H9 (cell line): ENCODE results near the gene CROCC2. TPM values are rescaled to one million over a fixed set of nuclear protein-coding genes. Genes with fewer than 3 reads are reported as not detected.
A peak's percentile ranks its signal among the peaks of the same experiment; 100 is the strongest.

Source experiments
- DNase-seq: peaks from one replicate; pipeline ENCODE4 v3.0.0-alpha.2; 2017
- H2AFZ ChIP-seq: one replicate; pipeline ENCODE4 v1.6.1; 2013; ENCODE audit warnings: mild to moderate bottlenecking, low read length, control low read depth, moderate library complexity
- H2AK5ac ChIP-seq: 2 replicates; pipeline ENCODE4 v1.6.1; 2013; ENCODE audit warnings: low read length, control low read depth, mixed read lengths; ENCODE audit not compliant: insufficient read length
- H2BK120ac ChIP-seq: one replicate; pipeline ENCODE4 v1.6.1; 2013; ENCODE audit warnings: low read depth, mild to moderate bottlenecking, low read length, control low read depth, inconsistent platforms; ENCODE audit not compliant: poor library complexity, severe bottlenecking
- H2BK12ac ChIP-seq: 2 replicates; pipeline ENCODE4 v1.6.1; 2013; ENCODE audit warnings: low read length, control low read depth, mixed read lengths, low read depth; ENCODE audit not compliant: insufficient read length
- H2BK15ac ChIP-seq: 2 replicates; pipeline ENCODE4 v1.6.1; 2013; ENCODE audit warnings: low read depth, low read length, control low read depth
- H2BK20ac ChIP-seq: one replicate; pipeline ENCODE4 v1.6.1; 2013; ENCODE audit warnings: low read depth, mild to moderate bottlenecking, low read length, control low read depth, inconsistent platforms; ENCODE audit not compliant: poor library complexity, severe bottlenecking
- H2BK5ac ChIP-seq: 2 replicates; pipeline ENCODE4 v1.6.1; 2013; ENCODE audit warnings: low read length, control low read depth, mixed read lengths; ENCODE audit not compliant: insufficient read length
- H3K14ac ChIP-seq: 2 replicates; pipeline ENCODE4 v1.6.1; 2013; ENCODE audit warnings: low read length, control low read depth; ENCODE audit not compliant: insufficient read depth
- H3K18ac ChIP-seq: 2 replicates; pipeline ENCODE4 v1.6.1; 2013; ENCODE audit warnings: low read depth, mild to moderate bottlenecking, mixed read lengths, low read length, control low read depth; ENCODE audit not compliant: insufficient read length
- H3K23ac ChIP-seq: 2 replicates; pipeline ENCODE4 v1.6.1; 2013; ENCODE audit warnings: low read length, control low read depth, mixed read lengths, low read depth; ENCODE audit not compliant: insufficient read length
- H3K23me2 ChIP-seq: 2 replicates; pipeline ENCODE4 v1.6.1; 2013; ENCODE audit warnings: low read depth, mild to moderate bottlenecking, mixed read lengths, low read length, control low read depth; ENCODE audit not compliant: insufficient read length, poor library complexity, severe bottlenecking
- H3K27ac ChIP-seq: 2 replicates; pipeline ENCODE4 v1.5.1; 2013; ENCODE audit warnings: low read length, control low read depth, mixed read lengths, low read depth; ENCODE audit not compliant: insufficient read length
- H3K27me3 ChIP-seq: 2 replicates; pipeline ENCODE4 v1.6.1; 2013; ENCODE audit warnings: low read length, control low read depth, inconsistent platforms; ENCODE audit not compliant: insufficient read depth
- H3K4ac ChIP-seq: 2 replicates; pipeline ENCODE4 v1.6.1; 2013; ENCODE audit warnings: low read depth, mild to moderate bottlenecking, control low read depth, inconsistent platforms, low read length, moderate library complexity
- H3K4me1 ChIP-seq: 2 replicates; pipeline ENCODE4 v1.6.1; 2013; ENCODE audit warnings: low read length, control low read depth, inconsistent platforms; ENCODE audit not compliant: insufficient read depth
- H3K4me2 ChIP-seq: 2 replicates; pipeline ENCODE4 v1.6.1; 2013; ENCODE audit warnings: low read length, control low read depth, mixed read lengths; ENCODE audit not compliant: insufficient read length, insufficient read depth
- H3K56ac ChIP-seq: 2 replicates; pipeline ENCODE4 v1.6.1; 2013; ENCODE audit warnings: low read depth, mild to moderate bottlenecking, mixed read lengths, low read length, control low read depth; ENCODE audit not compliant: insufficient read length
- H3K79me1 ChIP-seq: 2 replicates; pipeline ENCODE4 v1.6.1; 2013; ENCODE audit warnings: low read depth, mild to moderate bottlenecking, moderate library complexity, low read length, control low read depth, inconsistent platforms; ENCODE audit not compliant: insufficient read depth, poor library complexity, severe bottlenecking
- H3K79me2 ChIP-seq: 2 replicates; pipeline ENCODE4 v1.6.1; 2013; ENCODE audit warnings: low read length, control low read depth, inconsistent platforms; ENCODE audit not compliant: insufficient read depth
- H3K9ac ChIP-seq: 2 replicates; pipeline ENCODE4 v1.6.1; 2013; ENCODE audit warnings: low read length, control low read depth, mixed read lengths; ENCODE audit not compliant: insufficient read length; ENCODE audit errors: extremely low read depth
- H3K9me3 ChIP-seq: one replicate; pipeline ENCODE4 v1.6.1; 2013; ENCODE audit warnings: low read depth, low read length, inconsistent platforms; ENCODE audit not compliant: control insufficient read depth
- H3T11ph ChIP-seq: one replicate; pipeline ENCODE4 v1.6.1; 2013; ENCODE audit warnings: mild to moderate bottlenecking, low read length, control low read depth, inconsistent platforms
- H4K20me1 ChIP-seq: one replicate; pipeline ENCODE4 v1.6.1; 2013; ENCODE audit not compliant: control insufficient read depth, insufficient read length, insufficient read depth
- H4K5ac ChIP-seq: 2 replicates; pipeline ENCODE4 v1.6.1; 2013; ENCODE audit warnings: low read depth, mild to moderate bottlenecking, mixed read lengths, low read length, control low read depth; ENCODE audit not compliant: insufficient read length
- H4K8ac ChIP-seq: replicated peaks from 2 replicates; pipeline ENCODE4 v1.6.1; 2013; ENCODE audit warnings: low read length, control low read depth, mixed read lengths, low read depth; ENCODE audit not compliant: insufficient read length
- H4K91ac ChIP-seq: 2 replicates; pipeline ENCODE4 v1.6.1; 2013; ENCODE audit warnings: low read depth, mild to moderate bottlenecking, moderate library complexity, mixed read lengths, low read length, control low read depth; ENCODE audit not compliant: insufficient read length
- H3K27ac Mint-ChIP-seq, 3 experiments: 2 replicates in 2 of 3; 3 replicates in 1 of 3; pipeline ENCODE4 v1.8.0; 2020 to 2021; ENCODE audit warnings: mixed read lengths in 3 of 3, mild to moderate bottlenecking in 1 of 3, moderate library complexity in 1 of 3
- H3K27me3 Mint-ChIP-seq: 2 replicates; pipeline ENCODE4 v1.8.0; 2021; ENCODE audit warnings: low read depth, mild to moderate bottlenecking, moderate library complexity, mixed read lengths
- H3K36me3 Mint-ChIP-seq, 3 experiments: 2 replicates in 2 of 3; 3 replicates in 1 of 3; pipeline ENCODE4 v1.8.0; 2020 to 2021; ENCODE audit warnings: low read depth in 3 of 3, mixed read lengths in 3 of 3; ENCODE audit not compliant: insufficient read depth in 1 of 3
- H3K4me1 Mint-ChIP-seq, 2 experiments: 2 replicates each; pipeline ENCODE4 v1.8.0; 2020; ENCODE audit warnings: mixed read lengths in 2 of 2
- H3K4me3 Mint-ChIP-seq, 2 experiments: 2 replicates in 1 of 2; 3 replicates in 1 of 2; pipeline ENCODE4 v1.8.0; 2020 to 2021; ENCODE audit warnings: mild to moderate bottlenecking in 2 of 2, mixed read lengths in 2 of 2, moderate library complexity in 1 of 2
- H3K9me3 Mint-ChIP-seq, 2 experiments: 2 replicates in 1 of 2; 3 replicates in 1 of 2; pipeline ENCODE4 v1.8.0; 2020; ENCODE audit warnings: mild to moderate bottlenecking in 2 of 2, mixed read lengths in 2 of 2, moderate library complexity in 1 of 2
- WGBS: extraction: QIAGEN DNeasy Blood & Tissue Kit; methylation state at CpG from one replicate; pipeline ENCODE4 v1.1.7; 2013; ENCODE audit warnings: missing lambda C conversion rate, low lambda C conversion rate, mixed read lengths; ENCODE audit not compliant: insufficient read length; ENCODE audit errors: extremely low coverage; 5-methylcytosine and 5-hydroxymethylcytosine counted together
- long read RNA-seq: library from polyadenylated mRNA; unstranded; transcript quantifications from one replicate; pipeline ENCODE4 v2.0.0, GENCODE V29; 2020
- total RNA-seq: library from RNA; stranded (reverse); gene quantifications from 2 replicates; pipeline ENCODE4 v1.2.1, GENCODE V29; 2021
- TF ChIP-seq, protein P1 (sequence below): fragments of 200-600 bp; sonication (generic); conservative IDR thresholded peaks from 3 replicates; pipeline ENCODE4 v1.8.0; 2021; ENCODE audit warnings: antibody characterized with exemption, mild to moderate bottlenecking

Gene CROCC2
- total RNA-seq, result not detected in 2 replicates
- long read RNA-seq, result 0 reads

GRCh38 chr2:240906141-240906910 lies at the start of gene CROCC2:
TSS of gene CROCC2 (plus strand) at chr2:240906336. CDS start at chr2:240906514, 178 bp downstream.
- no CpG with 5 or more reads among the region's 23 CpGs for WGBS
- Histone ChIP-seq H3K14ac (peak within 1 kb of the TSS; percentile 52), H2BK120ac (no peak within 1 kb of the TSS), H2AK5ac (no peak within 1 kb of the TSS), H3K27me3 (no peaks in the 10 kb centered on the region), H3K4me1 (no peaks in the 10 kb centered on the region), H3K23ac (no peak within 1 kb of the TSS), H4K5ac (no peak within 1 kb of the TSS), H2AFZ (no peak within 1 kb of the TSS), H3K18ac (no peak within 1 kb of the TSS), H3K4me2 (no peak within 1 kb of the TSS), H2BK12ac (no peak within 1 kb of the TSS), H4K8ac (no peak within 1 kb of the TSS), H2BK20ac (no peak within 1 kb of the TSS), H3K79me2 (no peaks in the 10 kb centered on the region), H3T11ph (no peak within 1 kb of the TSS), H3K79me1 (no peaks in the 10 kb centered on the region), H3K4ac (no peak within 1 kb of the TSS), H3K9ac (no peak within 1 kb of the TSS), H4K20me1 (no peaks in the 10 kb centered on the region), H4K91ac (no peak within 1 kb of the TSS), H2BK15ac (no peak within 1 kb of the TSS; the same call in 1 of the 2 replicates), H3K9me3 (no peaks in the 10 kb centered on the region), H3K27ac (no peak within 1 kb of the TSS), H3K23me2 (no peaks in the 10 kb centered on the region), H2BK5ac (no peak within 1 kb of the TSS), H3K56ac (no peak within 1 kb of the TSS)
- peaks cover 3 to 4% of the 10 kb centered on the region in 2 experiments; a peak in 4 of 5 replicates for H3K9me3 Mint-ChIP-seq
- H3K36me3 Mint-ChIP-seq, result peaks cover 0 to 3% (median 0%) of the 10 kb centered on the region in 3 experiments; a peak in 2 of 7 replicates
- H3K27ac Mint-ChIP-seq, result no peak within 1 kb of the TSS; a peak in 1 of 7 replicates
- DNase-seq, result no peak
- no peaks in the 10 kb centered on the region for H3K4me1 Mint-ChIP-seq
- H3K4me3 Mint-ChIP-seq, result no peak within 1 kb of the TSS
- TF ChIP-seq, protein P1, sequence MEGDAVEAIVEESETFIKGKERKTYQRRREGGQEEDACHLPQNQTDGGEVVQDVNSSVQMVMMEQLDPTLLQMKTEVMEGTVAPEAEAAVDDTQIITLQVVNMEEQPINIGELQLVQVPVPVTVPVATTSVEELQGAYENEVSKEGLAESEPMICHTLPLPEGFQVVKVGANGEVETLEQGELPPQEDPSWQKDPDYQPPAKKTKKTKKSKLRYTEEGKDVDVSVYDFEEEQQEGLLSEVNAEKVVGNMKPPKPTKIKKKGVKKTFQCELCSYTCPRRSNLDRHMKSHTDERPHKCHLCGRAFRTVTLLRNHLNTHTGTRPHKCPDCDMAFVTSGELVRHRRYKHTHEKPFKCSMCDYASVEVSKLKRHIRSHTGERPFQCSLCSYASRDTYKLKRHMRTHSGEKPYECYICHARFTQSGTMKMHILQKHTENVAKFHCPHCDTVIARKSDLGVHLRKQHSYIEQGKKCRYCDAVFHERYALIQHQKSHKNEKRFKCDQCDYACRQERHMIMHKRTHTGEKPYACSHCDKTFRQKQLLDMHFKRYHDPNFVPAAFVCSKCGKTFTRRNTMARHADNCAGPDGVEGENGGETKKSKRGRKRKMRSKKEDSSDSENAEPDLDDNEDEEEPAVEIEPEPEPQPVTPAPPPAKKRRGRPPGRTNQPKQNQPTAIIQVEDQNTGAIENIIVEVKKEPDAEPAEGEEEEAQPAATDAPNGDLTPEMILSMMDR, result no peak
- peaks cover 5% of the 10 kb centered on the region for H3K27me3 Mint-ChIP-seq
